Activated T-helper 2 cell treated with anti-CD3 and anti-CD28 coated beads, Interferon-gamma antibody, Interleukin-2, Interleukin-4, amounts not matched to agents 10 μg/mL and 5 μg/mL and 100 μg/mL, durations not matched to agents 14 hours and 24 hours and 36 hours (primary cell): Measurements from ENCODE around the gene IFT122. TPM values are rescaled to one million over a fixed set of nuclear protein-coding genes. Genes with fewer than 3 reads are reported as not detected.
"Not testable (repeated sequence)": the region's sequence is repeated elsewhere in the genome, so short reads cannot be mapped to it uniquely, and the experiment has no call there.

Experiments
- DNase-seq: peaks from one replicate; pipeline ENCODE4 v3.0.0; 2021; ENCODE audit warnings: low spot score
- H3K27ac Mint-ChIP-seq: one replicate; pipeline ENCODE4 v1.8.0; 2021; ENCODE audit warnings: mixed read lengths
- H3K27me3 Mint-ChIP-seq: one replicate; pipeline ENCODE4 v1.8.0; 2021; ENCODE audit warnings: low read depth, mixed read lengths
- H3K36me3 Mint-ChIP-seq: one replicate; pipeline ENCODE4 v1.8.0; 2021; ENCODE audit warnings: low read depth, mixed read lengths
- H3K4me1 Mint-ChIP-seq: one replicate; pipeline ENCODE4 v1.8.0; 2021; ENCODE audit warnings: low read depth, mixed read lengths
- H3K4me3 Mint-ChIP-seq: one replicate; pipeline ENCODE4 v1.8.0; 2021; ENCODE audit warnings: low read depth, mild to moderate bottlenecking, moderate library complexity, mixed read lengths
- H3K9me3 Mint-ChIP-seq: one replicate; pipeline ENCODE4 v1.8.0; 2021; ENCODE audit warnings: mixed read lengths
- intact Hi-C: fragments of 100-400 bp; cut with micrococcal nuclease; formaldehyde crosslinking; loops from one replicate; pipeline ENCODE4 v1.15.1; 2023
- total RNA-seq: library from RNA; stranded (reverse); gene quantifications from 2 replicates; pipeline ENCODE4 v1.2.3, GENCODE V29; 2022

Gene IFT122
- total RNA-seq, 1 donor from 2014 or later: 15.7 TPM

DNA sequence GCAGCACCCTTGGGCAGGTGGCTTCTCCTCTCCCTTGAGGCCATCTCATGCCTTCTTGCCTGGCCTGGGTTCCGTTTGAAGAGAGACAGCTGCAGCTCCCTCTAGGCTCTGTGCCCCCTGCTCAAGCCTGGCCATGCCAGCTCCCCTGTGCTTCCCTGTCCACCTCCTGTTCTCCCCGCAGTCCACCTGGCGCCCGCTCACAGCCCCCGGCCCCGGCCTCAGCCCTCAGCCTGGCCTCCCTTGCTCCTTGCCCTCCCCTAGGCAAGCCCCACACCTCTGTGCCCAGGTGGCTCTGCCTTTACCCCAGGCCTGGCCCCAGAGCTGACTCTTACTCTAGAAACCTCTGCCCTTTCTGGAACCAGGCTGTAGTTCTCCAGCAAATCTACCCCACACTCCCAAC, 74.5 kb downstream of the IFT122 start:
- no peak overlapping the region for H3K27ac Mint-ChIP-seq
- no peaks in the 10 kb centered on the region for H3K27me3 Mint-ChIP-seq
- no peaks in the 10 kb centered on the region for H3K36me3 Mint-ChIP-seq
- intact Hi-C loops: no loop called here
- no peak overlapping the region for H3K4me3 Mint-ChIP-seq
- H3K9me3 Mint-ChIP-seq: no peaks in the 10 kb centered on the region
- DNase-seq: no peak
- no peaks in the 10 kb centered on the region for H3K4me1 Mint-ChIP-seq

DNA sequence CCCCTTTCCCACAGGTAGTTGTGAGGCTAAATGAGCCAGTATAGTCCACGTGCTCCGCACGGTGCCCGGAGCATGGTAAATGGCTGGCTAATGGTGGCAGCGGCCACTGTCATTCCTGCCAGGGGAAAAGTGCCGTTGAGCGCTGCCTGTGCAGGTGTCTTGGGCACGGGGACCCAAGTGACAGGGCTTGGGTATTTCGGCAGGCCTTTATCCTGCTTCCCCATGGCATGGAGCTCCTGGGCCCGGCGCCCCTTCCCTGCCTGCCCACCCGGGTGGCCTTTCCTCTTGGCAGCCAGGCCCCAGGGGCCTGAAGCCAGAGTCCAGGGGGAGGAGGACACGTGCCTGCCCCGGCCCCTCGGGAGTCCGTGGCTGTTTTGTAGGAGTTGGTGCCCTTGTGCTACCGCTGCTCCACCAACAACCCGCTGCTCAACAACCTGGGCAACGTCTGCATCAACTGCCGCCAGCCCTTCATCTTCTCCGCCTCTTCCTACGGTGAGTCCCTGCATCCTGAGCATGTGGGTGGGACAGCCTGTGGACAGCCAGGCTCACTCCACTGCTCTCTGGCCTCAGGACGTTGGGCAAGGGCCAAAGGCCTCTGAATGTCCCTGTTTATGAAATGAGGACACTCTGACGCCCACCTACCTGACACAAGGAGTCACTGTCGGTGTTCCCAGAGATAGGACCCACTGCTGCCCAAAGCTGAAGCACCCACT, 75.2 kb downstream of the IFT122 start:
- DNase-seq, H3K4me3 Mint-ChIP-seq, H3K9me3 Mint-ChIP-seq, intact Hi-C loops, H3K27me3 Mint-ChIP-seq, H3K4me1 Mint-ChIP-seq, H3K27ac Mint-ChIP-seq, H3K36me3 Mint-ChIP-seq: not testable (repeated sequence)

DNA sequence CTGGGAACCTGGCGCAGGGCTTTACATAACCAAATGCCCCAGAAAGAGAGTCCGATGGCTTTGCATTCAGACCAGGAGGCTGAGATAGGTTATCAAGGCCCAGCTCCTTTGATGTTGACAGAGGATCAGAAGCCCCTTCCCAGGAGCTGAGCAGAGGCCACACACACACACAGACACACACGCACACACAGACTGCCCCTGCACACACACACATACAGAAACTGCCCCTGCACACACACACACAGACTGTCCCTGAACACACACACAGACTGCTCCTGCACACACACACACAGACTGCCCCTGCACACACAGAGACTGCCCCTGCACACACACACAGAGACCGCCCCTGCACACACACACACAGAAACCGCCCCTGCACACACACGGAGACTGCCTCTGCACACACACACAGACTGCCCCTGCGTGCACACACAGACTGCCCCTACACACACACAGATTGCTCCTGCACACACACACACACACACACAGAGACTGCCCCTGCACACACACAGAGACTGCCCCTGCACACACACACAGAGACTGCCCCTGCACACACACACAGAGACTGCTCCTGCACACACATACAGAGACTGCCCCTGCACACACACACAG, 75.9 kb downstream of the IFT122 start:
- H3K27ac Mint-ChIP-seq, H3K9me3 Mint-ChIP-seq, DNase-seq, intact Hi-C loops, H3K4me3 Mint-ChIP-seq, H3K27me3 Mint-ChIP-seq, H3K36me3 Mint-ChIP-seq, H3K4me1 Mint-ChIP-seq: not testable (repeated sequence)

DNA sequence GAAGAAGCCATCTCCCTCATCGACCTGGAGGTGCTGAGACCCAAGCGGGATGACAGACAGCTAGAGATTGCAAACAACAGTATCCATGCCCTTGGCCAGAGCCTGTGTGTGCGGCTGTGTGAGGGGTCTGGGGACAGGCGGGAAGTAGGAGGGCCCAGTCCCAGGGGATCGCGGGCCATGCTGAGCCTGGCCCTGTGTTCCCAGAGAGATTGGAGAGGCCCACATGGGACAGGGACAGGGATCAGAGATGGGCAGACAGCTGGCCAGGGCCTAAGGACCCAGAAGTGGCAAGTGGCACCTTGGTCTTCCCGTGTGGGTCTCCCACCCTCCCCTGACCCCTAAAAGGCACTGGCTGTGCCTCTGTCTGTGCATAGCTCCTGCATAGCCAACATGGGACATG, 77.5 kb downstream of the IFT122 start:
- Mint-ChIP-seq H3K9me3 (no peaks in the 10 kb centered on the region), H3K27ac (no peak overlapping the region)

DNA sequence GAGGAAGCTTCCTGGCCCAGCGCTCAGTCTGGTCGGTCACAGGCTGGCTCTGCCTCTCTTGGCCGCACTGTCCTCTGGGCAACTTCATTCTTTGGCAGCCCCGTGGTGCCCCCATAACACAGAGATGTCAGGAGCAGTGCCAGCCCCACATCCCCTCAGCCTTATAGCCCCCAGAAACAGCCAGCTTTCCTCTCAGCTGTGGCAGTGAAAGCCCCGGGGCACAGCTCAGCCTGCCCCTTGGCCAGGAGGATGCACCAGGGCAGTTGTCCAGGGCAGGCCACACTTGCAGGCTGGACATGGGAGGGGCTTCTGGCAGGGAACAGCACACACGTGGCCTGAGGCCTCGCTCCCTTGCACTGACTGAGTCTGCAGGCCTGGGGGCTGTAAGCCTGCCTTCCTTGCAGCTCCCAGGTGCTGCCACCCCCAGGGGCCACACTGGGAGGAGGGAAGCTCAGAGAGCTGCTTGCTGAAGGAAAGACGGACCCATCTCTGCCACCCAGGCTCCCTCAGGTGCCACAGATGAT, 78.1 kb downstream of the IFT122 start:
- intact Hi-C loops: no loop called here
- Mint-ChIP-seq H3K36me3 (no peaks in the 10 kb centered on the region), H3K4me1 (no peaks in the 10 kb centered on the region), H3K4me3 (no peak overlapping the region), H3K27me3 (no peaks in the 10 kb centered on the region), H3K9me3 (no peaks in the 10 kb centered on the region), H3K27ac (no peak overlapping the region)
- DNase-seq: no peak

More for the DNA sequence above, 77.5 kb downstream of the IFT122 start:
- Mint-ChIP-seq H3K27me3 (no peaks in the 10 kb centered on the region), H3K36me3 (no peaks in the 10 kb centered on the region), H3K4me1 (no peaks in the 10 kb centered on the region), H3K4me3 (no peak overlapping the region)
- intact Hi-C loops: no loop called here
- no peak for DNase-seq

DNA sequence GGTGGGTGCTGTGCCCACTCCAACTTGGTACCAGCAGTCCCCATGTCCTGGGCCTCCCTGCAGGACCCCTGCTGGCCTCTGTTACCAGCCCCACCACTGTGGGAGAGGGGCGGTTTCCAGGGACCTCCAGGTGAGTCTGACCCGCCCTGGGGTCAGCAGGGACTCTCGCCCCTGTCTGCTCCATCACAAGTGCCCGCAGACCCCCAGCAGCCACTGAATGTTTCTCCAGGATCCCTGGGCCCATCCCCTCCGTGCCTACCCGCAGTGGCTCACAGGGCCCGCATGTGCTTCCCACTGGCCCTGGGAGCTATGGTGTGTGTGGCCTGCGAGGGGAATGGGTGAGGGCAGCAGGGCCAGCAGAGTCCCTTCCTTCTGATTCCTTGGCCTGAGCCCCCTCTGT, 78.6 kb downstream of the IFT122 start:
- no peaks in the 10 kb centered on the region for H3K36me3 Mint-ChIP-seq
- no peak for DNase-seq
- intact Hi-C loops: no loop called here
- H3K27ac Mint-ChIP-seq: no peak overlapping the region
- H3K4me1 Mint-ChIP-seq: no peaks in the 10 kb centered on the region
- H3K27me3 Mint-ChIP-seq: no peaks in the 10 kb centered on the region
- no peak overlapping the region for H3K4me3 Mint-ChIP-seq
- H3K9me3 Mint-ChIP-seq: no peaks in the 10 kb centered on the region

DNA sequence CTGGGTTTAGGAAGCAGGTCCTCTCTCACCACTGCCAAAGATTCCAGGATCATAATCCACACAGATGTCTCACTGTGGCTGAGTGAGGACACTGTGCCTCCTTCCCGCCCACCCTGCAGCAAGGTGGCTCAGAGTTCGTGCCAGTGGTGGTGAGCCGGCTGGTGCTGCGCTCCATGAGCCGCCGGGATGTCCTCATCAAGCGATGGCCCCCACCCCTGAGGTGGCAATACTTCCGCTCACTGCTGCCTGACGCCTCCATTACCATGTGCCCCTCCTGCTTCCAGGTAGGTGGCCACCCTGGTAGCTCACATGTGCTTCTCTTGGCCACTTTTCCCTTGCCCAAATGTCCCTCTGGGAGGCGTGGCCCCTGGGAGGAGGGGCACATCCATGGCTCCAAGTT, 79.4 kb downstream of the IFT122 start:
- DNase-seq: no peak
- Mint-ChIP-seq H3K4me1 (no peaks in the 10 kb centered on the region), H3K36me3 (no peaks in the 10 kb centered on the region), H3K27ac (no peak overlapping the region), H3K9me3 (no peaks in the 10 kb centered on the region), H3K4me3 (no peak overlapping the region), H3K27me3 (no peaks in the 10 kb centered on the region)
- intact Hi-C loops: no loop called here

DNA sequence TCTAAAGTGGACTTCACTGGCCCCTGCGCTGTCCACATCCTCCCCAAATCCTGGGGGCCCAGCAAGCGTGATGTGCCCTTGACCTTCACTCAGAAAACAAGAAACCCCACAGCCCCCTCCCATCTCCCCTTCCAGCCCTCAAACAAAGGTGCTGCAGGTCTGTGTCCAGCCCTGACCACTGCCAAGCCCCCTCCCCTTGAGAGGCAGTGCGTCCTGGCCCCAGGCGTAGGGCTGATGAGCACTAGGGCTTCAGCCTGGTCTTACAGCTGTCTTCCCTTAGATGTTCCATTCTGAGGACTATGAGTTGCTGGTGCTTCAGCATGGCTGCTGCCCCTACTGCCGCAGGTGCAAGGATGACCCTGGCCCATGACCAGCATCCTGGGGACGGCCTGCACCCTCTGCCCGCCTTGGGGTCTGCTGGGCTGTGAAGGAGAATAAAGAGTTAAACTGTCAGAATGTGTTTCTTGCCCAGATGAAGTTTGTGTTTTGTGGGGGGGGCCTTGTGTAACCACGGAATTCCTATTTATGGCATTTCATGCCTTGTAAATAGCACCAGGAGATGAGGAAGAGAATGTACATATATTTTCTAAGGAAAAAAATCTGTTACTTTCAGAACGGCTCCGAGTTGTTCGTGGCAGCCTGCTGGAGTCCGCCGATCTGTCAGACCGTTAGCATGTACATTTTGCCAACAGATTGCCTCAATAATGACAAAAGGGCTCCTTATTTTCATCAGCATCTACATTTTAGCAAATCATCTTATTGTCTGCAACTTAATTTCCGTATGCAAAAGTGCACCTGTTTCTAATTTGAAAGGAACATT, 80.1 kb downstream of the IFT122 start:
- intact Hi-C loops: no loop called here
- Mint-ChIP-seq H3K4me3 (no peak overlapping the region), H3K36me3 (no peaks in the 10 kb centered on the region), H3K27me3 (no peaks in the 10 kb centered on the region), H3K9me3 (no peaks in the 10 kb centered on the region), H3K27ac (no peak overlapping the region), H3K4me1 (no peaks in the 10 kb centered on the region)
- DNase-seq: no peak

DNA sequence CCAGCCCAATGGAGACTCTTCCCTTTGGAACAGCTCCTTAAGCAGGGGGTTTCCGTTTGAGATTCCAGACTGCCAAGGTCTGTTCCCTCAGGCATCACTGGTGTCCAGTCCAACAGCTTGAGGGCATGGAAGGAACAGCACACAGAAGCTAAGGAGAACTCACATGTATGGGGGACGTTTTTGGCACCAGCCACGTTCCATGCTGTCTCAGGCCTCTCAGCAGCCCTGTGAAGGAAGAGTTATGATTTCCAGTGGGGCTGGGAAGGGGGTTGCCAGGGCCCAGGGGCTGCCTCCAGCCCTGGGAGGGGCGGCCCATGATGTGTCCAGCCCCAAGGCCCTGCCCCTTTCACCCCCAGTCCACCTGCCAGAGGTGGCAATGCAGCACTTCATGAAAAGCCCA, 80.9 kb downstream of the IFT122 start:
- Mint-ChIP-seq H3K9me3 (no peaks in the 10 kb centered on the region), H3K4me3 (no peak overlapping the region), H3K4me1 (no peaks in the 10 kb centered on the region), H3K36me3 (no peaks in the 10 kb centered on the region), H3K27ac (no peak overlapping the region), H3K27me3 (no peaks in the 10 kb centered on the region)
- intact Hi-C loops: no loop called here
- DNase-seq: no peak

DNA sequence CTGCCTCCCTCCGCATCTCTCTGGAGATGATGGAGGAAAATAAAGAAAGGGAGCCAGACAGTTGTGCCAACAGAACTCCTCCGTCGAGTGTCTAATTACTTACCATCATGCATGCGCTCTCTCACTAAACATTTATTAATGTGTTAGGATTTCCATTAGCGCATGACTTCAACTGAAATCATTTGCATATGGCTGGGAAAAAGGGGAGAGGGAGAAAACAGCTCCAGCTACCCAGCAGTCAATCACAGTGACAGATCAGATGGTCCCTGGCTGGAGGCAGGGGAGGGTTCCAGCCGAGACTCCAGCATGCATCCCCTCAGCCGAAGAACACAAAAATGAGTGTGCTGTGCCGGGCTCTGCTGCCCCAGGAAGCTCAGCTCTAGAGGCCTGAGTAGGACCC, 81.6 kb downstream of the IFT122 start:
- no peak overlapping the region for H3K27ac Mint-ChIP-seq
- DNase-seq: no peak
- H3K36me3 Mint-ChIP-seq: no peaks in the 10 kb centered on the region
- intact Hi-C loops: no loop called here
- H3K4me3 Mint-ChIP-seq: no peak overlapping the region
- H3K4me1 Mint-ChIP-seq: no peaks in the 10 kb centered on the region
- no peaks in the 10 kb centered on the region for H3K27me3 Mint-ChIP-seq
- H3K9me3 Mint-ChIP-seq: no peaks in the 10 kb centered on the region

DNA sequence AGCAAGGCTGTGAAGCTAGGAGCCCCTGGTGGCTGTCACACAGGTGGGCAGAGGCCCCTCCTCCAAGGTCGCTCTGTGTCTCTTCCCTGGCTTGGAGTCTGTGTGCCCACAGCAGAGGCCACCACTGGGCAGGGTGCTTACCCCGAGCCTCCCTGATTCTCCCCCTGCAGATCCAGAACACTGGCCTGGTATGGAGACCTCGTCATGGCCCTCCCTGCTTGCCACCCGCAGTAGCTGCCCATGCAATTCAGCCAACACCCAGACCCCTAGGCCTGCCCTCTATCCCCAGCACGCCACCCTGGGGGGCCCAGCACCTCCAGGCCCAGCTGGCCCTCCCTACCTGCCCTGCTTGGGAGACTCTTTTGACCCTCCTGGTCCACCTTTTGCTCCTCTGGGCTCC, 82.9 kb downstream of the IFT122 start:
- Mint-ChIP-seq H3K4me1 (no peaks in the 10 kb centered on the region), H3K9me3 (no peaks in the 10 kb centered on the region), H3K4me3 (no peak overlapping the region), H3K27ac (no peak overlapping the region), H3K36me3 (no peaks in the 10 kb centered on the region), H3K27me3 (no peaks in the 10 kb centered on the region)
- intact Hi-C loops: no loop called here
- DNase-seq: no peak

DNA sequence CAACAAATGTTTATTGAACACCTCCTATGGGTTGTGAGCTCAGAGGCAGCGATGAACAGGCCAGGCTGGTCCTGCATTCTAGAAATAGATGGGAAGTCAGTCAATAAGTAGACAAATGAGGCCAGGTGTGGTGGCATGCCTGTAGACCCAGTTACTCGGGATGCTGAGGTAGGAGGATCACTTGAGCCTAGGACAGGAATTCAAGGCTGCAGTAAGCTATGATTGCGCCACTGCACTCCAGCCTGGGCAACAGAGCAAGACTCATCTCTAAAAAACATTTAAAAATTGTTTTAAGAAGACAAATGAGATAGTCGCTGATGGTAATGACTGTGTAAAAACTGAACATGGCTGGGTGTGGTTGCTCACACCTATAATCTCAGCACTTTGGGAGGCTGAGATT, 84.1 kb downstream of the IFT122 start:
- intact Hi-C loops: no loop called here
- H3K4me1 Mint-ChIP-seq: no peaks in the 10 kb centered on the region
- no peaks in the 10 kb centered on the region for H3K27me3 Mint-ChIP-seq
- no peak overlapping the region for H3K27ac Mint-ChIP-seq
- H3K36me3 Mint-ChIP-seq: no peaks in the 10 kb centered on the region
- H3K4me3 Mint-ChIP-seq: no peak overlapping the region
- DNase-seq: no peak
- no peaks in the 10 kb centered on the region for H3K9me3 Mint-ChIP-seq

DNA sequence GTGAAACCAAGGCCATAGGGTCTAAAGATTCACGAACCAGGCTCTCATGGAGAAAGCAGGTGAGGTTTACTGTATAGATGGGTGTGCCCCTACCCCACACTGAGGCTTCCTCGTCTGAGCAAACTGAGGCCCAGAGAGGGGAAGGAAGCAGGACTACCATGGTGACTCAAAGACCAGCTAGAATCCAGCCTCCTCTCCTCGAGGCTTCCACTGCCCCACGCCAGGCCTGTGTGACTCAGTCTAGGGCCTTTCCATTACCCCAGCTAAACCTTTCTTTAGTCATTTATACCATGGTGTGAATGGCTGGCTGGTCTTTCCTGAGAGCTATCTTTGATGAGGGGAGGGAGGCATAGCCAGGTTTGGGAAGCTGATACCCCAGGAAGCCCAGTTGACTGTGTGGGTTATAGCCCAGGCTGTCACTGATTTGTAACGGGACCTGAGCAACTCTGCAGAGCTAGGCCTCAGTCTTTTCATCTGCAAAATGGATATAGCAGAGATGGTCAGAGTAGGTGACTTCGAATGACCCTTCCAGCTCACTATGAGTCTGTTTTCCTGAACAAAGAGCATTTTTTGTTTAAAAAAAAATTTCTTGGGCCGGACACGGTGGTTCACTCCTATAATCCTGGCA, 85.4 kb downstream of the IFT122 start:
- H3K9me3 Mint-ChIP-seq: no peaks in the 10 kb centered on the region
- no peaks in the 10 kb centered on the region for H3K4me1 Mint-ChIP-seq
- H3K27ac Mint-ChIP-seq: no peak overlapping the region
- H3K36me3 Mint-ChIP-seq: no peaks in the 10 kb centered on the region
- no peak overlapping the region for H3K4me3 Mint-ChIP-seq
- H3K27me3 Mint-ChIP-seq: no peaks in the 10 kb centered on the region
- no peak for DNase-seq
- intact Hi-C loops: no loop called here
